ENCODE results near the gene PSMA3.

The PSMA3 gene

DNA sequence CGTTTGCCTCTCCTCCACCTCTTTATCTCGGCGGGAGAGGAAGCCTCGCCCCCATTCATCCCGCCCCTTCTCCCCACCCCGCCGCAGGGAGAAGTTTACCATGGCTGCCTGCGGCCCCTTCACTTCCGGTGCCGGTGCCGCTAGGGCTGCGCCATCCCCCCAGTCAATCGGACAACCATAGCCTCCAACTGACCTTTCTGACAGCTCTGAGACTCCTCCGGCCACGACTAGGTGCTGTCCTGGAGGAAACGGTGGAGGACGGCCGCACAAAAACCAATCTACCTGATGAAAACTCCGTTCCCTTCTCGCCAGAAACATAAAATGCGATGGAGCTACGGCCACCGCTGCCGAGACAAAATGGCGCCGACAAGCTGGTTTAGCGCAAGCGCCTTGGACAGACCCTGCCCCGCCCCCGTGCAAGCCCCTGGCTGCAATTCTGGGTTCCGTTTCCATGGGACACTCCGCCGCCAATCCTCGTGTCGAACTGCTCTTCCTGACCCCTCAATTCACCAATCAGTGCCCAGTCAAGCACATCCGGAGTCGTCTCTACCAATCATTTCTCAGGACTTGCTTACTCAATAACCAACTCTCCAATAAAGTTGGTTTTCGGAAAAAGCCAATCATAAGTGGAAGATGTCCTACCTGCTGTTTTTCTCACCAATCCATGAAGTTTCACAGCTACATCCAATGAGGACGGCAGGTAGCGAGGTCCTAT lies 53.3 kb downstream of the PSMA3 start:
- intact Hi-C loops (cut with DNase I): loop anchor here (1.0 to 2.0 kb wide), 4 partner anchors 33 to 129 kb away; partner anchors contain the start of genes ACTR10, KIAA0586, PSMA3 and TIMM9
- peak; percentile 96 to 100 (median 98) for DNase-seq

DNA sequence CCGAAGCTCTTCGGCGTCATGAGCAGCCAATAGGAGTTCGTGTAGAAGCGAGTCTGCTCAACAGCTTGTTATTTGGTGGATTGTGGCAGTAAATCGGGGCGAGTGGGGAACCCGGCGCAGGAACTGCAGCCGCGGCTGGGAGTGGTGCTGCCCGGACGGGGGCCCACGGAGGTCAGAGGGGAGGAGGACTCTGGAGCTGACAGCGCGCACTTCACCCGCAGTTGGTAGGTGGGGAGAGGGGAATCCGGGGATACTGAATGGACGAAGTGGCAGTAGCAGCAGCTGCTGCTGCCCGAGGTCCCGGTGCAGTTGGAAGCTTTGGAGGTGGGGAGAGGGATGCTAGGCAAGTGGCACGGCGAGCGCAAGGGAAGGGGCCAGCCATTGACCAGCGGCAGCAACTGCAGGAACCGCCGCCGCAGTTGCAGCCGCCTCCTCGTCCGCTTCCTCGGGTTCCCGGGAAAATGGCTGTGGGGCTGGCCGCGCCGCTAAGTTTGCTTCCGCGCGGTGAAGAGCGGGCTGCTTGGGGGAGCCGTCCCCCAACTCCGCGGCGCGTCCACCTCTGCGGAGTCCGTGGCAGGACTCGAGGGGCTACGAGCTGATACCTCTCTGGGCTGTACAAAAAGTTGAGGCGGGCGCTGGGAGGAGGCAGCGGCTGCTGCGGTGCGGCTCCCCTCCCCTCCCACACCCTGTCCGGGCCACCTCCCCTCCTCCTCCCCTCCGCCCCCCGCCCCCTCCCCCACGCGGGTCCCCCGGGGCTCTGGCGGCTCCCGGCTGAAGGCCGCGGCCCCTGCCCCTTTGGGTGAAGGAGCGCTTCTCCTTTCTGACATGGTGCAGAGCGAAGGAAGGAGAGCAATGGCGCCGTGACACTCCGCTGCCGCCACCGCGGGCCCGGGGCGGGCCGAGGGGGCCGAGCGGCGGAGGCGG lies 54.1 kb downstream of the PSMA3 start, which contains the start of gene ARID4A:
ARID4A (plus strand) TSS at position 79 of the 924 bp plus-strand sequence. CDS start 1,300 bp downstream, outside the sequence.
- intact Hi-C loops (cut with DNase I): loop anchor here (2.0 kb wide), 3 partner anchors 32 to 128 kb away; partner anchors contain the start of genes ACTR10, KIAA0586 and TIMM9

DNA sequence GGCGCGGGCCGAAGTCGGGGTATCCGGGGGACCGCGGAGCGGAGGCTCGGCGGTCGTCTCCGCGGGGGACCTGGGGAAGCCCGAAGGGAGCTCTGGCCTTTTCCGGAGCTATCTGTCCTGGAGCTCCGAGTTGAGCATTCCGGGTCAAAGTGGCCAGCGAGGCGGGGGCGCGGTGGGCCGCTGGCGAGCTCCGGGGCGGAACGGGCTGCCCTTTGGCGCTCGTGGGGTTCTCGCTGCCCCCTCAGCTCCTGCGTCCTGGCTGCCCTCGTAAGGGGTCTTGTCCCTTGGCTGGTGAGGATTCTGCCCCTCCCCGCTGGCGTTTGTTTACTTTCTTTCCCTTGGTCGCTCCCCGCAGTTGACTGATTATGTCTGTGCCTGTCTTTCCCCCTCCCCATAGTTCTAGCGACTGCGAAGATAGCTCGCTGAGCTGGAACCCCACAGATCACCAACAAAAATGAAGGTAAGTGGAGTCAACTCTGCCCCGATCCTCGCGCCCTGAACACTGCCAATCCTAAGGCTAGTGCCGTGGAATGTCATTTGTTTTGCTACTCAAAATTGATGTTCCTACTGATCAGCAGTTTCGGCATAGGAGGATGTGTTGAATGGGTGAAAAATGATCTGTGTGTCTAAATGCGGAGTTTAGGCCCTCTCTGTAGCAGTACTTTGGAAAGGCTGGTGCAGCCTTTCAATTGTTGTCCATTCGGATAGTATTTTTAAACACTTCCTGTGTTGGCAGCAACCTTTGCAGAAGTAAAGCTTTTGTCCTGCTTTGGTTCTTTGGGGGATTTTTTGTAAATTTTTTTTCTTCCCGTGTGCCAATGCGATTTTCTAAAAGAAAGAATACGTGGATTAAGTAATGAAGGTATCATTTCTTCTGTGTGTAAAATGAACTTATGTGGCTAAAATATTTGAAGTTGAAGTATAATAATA lies 55.0 kb downstream of the PSMA3 start:
- intact Hi-C loops (cut with DNase I): loop anchor here (2.0 kb wide), 3 partner anchors 31 to 127 kb away; partner anchors contain the start of genes ACTR10, KIAA0586 and TIMM9
- DNase-seq: peak in 6 of 10 donors; percentile 11 to 81 (median 30)

More for the DNA sequence above, 54.1 kb downstream of the PSMA3 start, which contains the start of gene ARID4A:
- DNase-seq: peak; percentile 79 to 98 (median 88)

DNA sequence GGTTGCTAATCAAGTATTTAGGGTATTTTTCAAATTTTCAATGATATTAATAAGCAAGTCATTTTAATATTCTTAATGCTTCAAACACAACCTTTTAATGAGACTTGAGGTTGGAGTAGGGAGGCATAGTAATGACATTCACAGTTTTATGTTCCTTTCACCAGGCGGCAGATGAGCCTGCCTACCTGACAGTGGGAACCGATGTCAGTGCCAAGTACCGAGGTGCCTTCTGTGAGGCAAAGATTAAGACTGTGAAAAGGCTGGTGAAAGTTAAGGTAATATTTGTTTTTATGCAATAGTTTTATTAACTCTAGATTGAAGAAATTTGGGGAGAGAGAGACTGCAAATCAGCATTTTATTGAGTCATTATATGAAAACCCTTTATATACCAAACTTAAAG lies 56.8 kb downstream of the PSMA3 start:
- DNase-seq: no peak
- intact Hi-C loops (cut with DNase I): no loop called here

DNA sequence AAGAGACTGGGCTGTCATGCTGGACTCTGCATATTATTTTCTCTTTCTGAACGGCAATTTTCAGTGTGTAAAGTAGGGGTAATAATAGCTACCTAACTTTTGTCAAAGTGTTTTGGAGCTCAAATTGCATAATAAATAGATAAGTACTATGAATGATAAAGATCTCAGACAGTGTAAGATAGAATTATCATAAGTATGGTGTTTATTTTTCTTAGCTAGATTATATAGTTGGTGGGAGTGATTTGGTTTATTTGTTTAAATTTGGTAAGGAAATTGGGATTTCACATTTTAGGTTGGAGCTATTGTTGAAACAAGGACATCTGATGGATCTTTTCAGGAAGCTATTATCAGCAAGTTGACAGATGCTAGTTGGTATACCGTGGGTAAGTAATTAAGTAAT lies 61.1 kb downstream of the PSMA3 start:
- intact Hi-C loops (cut with DNase I): no loop called here
- DNase-seq: no peak

DNA sequence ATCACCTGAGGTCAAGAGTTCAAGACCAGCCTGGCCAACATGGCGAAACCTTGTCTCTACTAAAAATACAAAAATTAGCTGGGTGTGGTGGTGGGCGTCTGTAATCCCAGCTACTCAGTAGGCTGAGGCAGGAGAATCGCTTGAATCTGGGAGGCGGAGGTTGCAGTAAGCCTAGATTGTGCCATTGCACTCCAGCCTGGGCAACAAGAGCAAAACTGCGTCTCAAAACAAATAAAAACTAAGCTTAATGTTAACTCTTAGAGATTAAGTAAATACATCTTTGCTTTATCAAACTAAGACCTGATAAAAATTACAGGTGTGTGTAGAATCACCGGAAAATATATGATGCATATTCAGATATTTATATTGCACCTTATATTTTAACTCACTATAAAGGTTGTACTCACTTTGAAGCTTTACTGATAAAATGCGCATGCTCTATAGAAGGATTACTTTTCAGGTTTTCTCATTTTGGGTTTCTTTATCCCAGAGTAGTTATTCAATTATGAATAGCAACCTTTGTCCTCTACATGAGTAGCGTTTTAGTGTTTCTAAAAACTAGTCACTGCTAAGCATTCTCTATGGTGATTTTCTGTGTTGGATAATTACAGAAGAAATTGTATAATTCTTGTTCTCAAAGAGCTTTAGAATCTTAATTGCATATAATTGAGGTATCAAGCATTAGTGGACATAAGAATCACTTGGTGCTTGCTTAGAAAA lies 63.1 kb downstream of the PSMA3 start:
- DNase-seq: no peak
- intact Hi-C loops (cut with DNase I): no loop called here

DNA sequence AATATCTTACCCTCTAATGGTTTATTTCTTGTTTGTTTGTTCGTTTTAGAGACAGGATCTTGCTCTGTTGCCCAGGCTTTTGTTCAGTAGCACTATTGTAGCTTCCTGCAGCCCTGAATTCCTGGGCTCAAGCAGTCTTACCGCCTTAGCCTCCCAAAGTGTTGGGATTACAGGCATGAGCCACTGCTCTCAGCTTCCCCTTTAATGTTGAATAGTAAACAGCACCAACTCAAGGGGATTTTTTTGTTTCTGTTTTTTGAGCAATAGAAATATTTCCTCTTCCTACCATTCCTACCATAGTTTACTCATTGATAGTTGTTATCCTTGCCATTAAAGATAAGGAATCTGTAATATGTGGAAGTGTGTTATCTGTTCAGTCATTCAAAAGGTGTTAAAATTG lies 64.4 kb downstream of the PSMA3 start:
- intact Hi-C loops (cut with DNase I): no loop called here
- no peak for DNase-seq

DNA sequence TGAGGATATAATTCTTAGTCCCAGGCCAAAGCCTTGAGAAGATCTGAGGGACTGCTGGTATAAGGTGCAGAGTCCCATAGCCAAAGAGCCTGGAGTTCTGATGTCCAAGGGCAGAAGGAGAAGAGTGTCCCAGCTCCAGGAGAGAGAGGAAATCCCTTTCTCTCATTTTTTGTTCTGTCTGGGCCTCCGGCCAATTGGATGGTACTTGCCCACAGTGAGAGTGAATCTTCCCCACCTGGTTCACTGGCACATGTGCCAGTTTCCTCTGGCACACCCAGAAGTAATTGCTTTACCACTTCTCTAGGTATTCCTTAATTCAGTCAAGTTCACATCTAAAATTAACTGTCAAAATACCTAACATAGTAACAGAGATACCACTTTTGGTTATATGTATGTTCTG lies 69.1 kb downstream of the PSMA3 start:
- intact Hi-C loops (cut with DNase I): no loop called here
- no peak for DNase-seq

DNA sequence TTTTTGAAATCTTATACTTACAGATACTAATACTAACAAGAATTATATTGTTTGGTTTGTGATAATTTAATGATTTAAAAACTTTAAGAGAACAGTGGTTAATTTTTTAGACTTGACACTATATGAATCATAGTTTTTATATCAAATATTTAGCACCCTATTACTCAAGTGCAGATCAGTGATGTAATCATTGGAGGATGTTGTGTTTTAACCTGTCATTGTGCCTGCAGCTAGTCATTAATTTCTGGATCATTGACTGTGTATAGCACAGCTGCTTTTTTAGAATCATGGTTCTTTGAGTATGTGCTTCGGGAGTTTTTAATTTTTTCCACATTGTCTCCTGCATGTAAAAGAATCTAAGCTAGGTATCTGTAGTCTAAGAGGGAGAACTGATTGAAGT lies 71.0 kb downstream of the PSMA3 start:
- intact Hi-C loops (cut with DNase I): no loop called here
- DNase-seq: no peak
